Smooth muscle cell (in vitro differentiated cells): ENCODE measurements around the gene PRKG1. TPM values are rescaled to one million over a fixed set of nuclear protein-coding genes. Genes with fewer than 3 reads are reported as not detected.

Experiments used
- DNase-seq: peaks from one replicate; lab custom pipeline; 2025; ENCODE audit not compliant: unreplicated experiment; lab: John Stamatoyannopoulos, UW
- H2AFZ ChIP-seq: fragments of 200-600 bp; sonication (generic); 2 replicates; pipeline ENCODE4 v1.6.0; 2016; ENCODE audit warnings: antibody characterized with exemption, low read depth, mild to moderate bottlenecking
- H3F3A ChIP-seq: fragments of 200-600 bp; sonication (generic); 2 replicates; pipeline ENCODE4 v1.6.0; 2017; ENCODE audit warnings: antibody characterized with exemption, low read depth
- H3K27ac ChIP-seq: fragments of 200-600 bp; sonication (generic); 2 replicates; pipeline ENCODE4 v1.5.1; 2016; ENCODE audit warnings: low read depth, mild to moderate bottlenecking
- H3K27me3 ChIP-seq: fragments of 200-600 bp; sonication (generic); 2 replicates; pipeline ENCODE4 v1.6.1; 2016; ENCODE audit warnings: low read depth, mild to moderate bottlenecking
- H3K36me3 ChIP-seq: fragments of 200-600 bp; sonication (generic); 2 replicates; pipeline ENCODE4 v1.5.1; 2016; ENCODE audit warnings: low read depth
- H3K4me1 ChIP-seq: fragments of 200-600 bp; sonication (generic); 2 replicates; pipeline ENCODE4 v1.5.1; 2016; ENCODE audit warnings: low read depth
- H3K4me2 ChIP-seq: fragments of 200-600 bp; sonication (generic); 2 replicates; pipeline ENCODE4 v1.6.0; 2016; ENCODE audit warnings: mild to moderate bottlenecking
- H3K4me3 ChIP-seq: fragments of 200-600 bp; sonication (generic); 2 replicates; pipeline ENCODE4 v1.5.1; 2016; ENCODE audit warnings: mild to moderate bottlenecking
- H3K79me2 ChIP-seq: fragments of 200-600 bp; sonication (generic); 2 replicates; pipeline ENCODE4 v1.6.0; 2016; ENCODE audit warnings: low read depth, mild to moderate bottlenecking
- H3K9ac ChIP-seq: fragments of 200-600 bp; sonication (generic); 2 replicates; pipeline ENCODE4 v1.6.0; 2016; ENCODE audit warnings: low read depth
- H3K9me3 ChIP-seq: fragments of 200-600 bp; sonication (generic); replicated peaks from 2 replicates; pipeline ENCODE4 v1.5.1; 2016; ENCODE audit warnings: low read depth
- H4K20me1 ChIP-seq: fragments of 200-600 bp; sonication (generic); 2 replicates; pipeline ENCODE4 v1.6.0; 2016; ENCODE audit warnings: low read depth
- WGBS: methylation state at CpG from one replicate; pipeline ENCODE4 v1.1.7; 2016; ENCODE audit warnings: low lambda C conversion rate; 5-methylcytosine and 5-hydroxymethylcytosine counted together
- polyA plus RNA-seq: library from polyadenylated mRNA; unstranded; fragments of >200 nt; fragmentation: Nextera tagmentation; extraction: Ambion mirVana; gene quantifications from 2 replicates; pipeline ENCODE4 v1.2.1, GENCODE V29; 2016
- total RNA-seq: library from RNA; depleted of rRNA; stranded (reverse); fragments of >200 nt; gene quantifications from 2 replicates; pipeline ENCODE4 v1.2.3, GENCODE V29; 2014
- TF ChIP-seq, protein P1 (sequence below): fragments of 200-600 bp; sonication (generic); IDR thresholded peaks from 2 replicates; pipeline ENCODE4 v1.5.1; 2017; ENCODE audit warnings: borderline replicate concordance, mild to moderate bottlenecking, antibody characterized with exemption; ENCODE audit not compliant: insufficient read depth, poor library complexity, severe bottlenecking

The PRKG1 gene
- total and polyA plus RNA-seq, 2 experiments from 2014 or later: 7.2 to 13.4 TPM

DNA sequence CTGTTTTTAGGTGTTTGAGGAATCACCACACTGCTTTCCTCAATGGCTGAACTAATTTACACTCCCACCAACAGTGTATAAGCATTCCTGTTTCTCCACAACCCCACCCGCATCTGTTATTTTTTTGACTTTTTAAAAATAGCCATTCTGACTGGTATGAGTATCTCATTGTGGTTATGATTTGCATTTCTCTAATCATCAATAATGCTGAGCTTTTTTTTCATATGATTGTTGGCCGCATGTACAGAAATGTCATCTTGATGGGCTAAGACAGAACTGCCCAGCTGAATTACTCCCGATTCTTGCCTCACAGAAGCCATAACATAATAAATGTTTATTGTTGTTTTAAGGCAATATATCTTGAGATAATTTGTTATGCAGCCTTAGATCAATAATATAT, 1146.7 kb downstream of the PRKG1 start:
- no peak overlapping the region for H3K9ac ChIP-seq
- H3K4me2 ChIP-seq: no peak overlapping the region
- 98% methylated on average over 3 of the region's 3 CpGs for WGBS
- H3K4me3 ChIP-seq: no peak overlapping the region
- DNase-seq: no peak
- no peaks in the 10 kb centered on the region for H3K79me2 ChIP-seq
- no peak overlapping the region for H3K27ac ChIP-seq
- no peaks in the 10 kb centered on the region for H3K9me3 ChIP-seq
- no peaks in the 10 kb centered on the region for H3K4me1 ChIP-seq
- no peaks in the 10 kb centered on the region for H3K36me3 ChIP-seq
- no peaks in the 10 kb centered on the region for H3K27me3 ChIP-seq
- no peak overlapping the region for H2AFZ ChIP-seq
- peaks cover 4% of the 10 kb centered on the region for H3F3A ChIP-seq
- TF ChIP-seq, protein P1, sequence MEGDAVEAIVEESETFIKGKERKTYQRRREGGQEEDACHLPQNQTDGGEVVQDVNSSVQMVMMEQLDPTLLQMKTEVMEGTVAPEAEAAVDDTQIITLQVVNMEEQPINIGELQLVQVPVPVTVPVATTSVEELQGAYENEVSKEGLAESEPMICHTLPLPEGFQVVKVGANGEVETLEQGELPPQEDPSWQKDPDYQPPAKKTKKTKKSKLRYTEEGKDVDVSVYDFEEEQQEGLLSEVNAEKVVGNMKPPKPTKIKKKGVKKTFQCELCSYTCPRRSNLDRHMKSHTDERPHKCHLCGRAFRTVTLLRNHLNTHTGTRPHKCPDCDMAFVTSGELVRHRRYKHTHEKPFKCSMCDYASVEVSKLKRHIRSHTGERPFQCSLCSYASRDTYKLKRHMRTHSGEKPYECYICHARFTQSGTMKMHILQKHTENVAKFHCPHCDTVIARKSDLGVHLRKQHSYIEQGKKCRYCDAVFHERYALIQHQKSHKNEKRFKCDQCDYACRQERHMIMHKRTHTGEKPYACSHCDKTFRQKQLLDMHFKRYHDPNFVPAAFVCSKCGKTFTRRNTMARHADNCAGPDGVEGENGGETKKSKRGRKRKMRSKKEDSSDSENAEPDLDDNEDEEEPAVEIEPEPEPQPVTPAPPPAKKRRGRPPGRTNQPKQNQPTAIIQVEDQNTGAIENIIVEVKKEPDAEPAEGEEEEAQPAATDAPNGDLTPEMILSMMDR: no peak
- H4K20me1 ChIP-seq: no peaks in the 10 kb centered on the region

DNA sequence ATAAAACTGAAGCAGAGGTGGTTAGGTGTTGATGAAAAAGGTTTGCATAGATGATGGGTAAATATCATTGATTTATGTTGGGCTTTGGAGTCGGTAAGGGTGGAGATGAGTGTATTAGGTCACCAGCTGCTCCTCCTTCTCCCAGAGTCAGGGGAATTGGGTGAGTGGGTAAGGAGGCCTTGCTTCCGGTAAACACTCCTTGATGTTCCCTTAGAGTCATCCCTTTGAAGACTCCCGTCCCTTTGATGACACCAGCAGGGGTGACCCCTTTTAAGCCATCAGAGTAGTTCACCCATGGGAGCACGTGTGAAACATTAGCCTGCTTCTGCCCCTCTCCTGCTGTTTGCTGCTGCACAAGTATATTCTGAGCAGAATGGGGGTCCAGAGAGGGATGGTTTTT, 1147.6 kb downstream of the PRKG1 start:
- TF ChIP-seq, protein P1: no peak
- no peak overlapping the region for H3K9ac ChIP-seq
- WGBS: 90% methylated on average over 4 of the region's 4 CpGs
- no peaks in the 10 kb centered on the region for H3K36me3 ChIP-seq
- no peaks in the 10 kb centered on the region for H3K4me1 ChIP-seq
- H3K9me3 ChIP-seq: no peaks in the 10 kb centered on the region
- H4K20me1 ChIP-seq: no peaks in the 10 kb centered on the region
- H2AFZ ChIP-seq: no peak overlapping the region
- H3K27ac ChIP-seq: no peak overlapping the region
- H3K79me2 ChIP-seq: no peaks in the 10 kb centered on the region
- H3K4me3 ChIP-seq: no peak overlapping the region
- no peak overlapping the region for H3K4me2 ChIP-seq
- no peak for DNase-seq
- no peaks in the 10 kb centered on the region for H3K27me3 ChIP-seq
- peaks cover 2% of the 10 kb centered on the region for H3F3A ChIP-seq

DNA sequence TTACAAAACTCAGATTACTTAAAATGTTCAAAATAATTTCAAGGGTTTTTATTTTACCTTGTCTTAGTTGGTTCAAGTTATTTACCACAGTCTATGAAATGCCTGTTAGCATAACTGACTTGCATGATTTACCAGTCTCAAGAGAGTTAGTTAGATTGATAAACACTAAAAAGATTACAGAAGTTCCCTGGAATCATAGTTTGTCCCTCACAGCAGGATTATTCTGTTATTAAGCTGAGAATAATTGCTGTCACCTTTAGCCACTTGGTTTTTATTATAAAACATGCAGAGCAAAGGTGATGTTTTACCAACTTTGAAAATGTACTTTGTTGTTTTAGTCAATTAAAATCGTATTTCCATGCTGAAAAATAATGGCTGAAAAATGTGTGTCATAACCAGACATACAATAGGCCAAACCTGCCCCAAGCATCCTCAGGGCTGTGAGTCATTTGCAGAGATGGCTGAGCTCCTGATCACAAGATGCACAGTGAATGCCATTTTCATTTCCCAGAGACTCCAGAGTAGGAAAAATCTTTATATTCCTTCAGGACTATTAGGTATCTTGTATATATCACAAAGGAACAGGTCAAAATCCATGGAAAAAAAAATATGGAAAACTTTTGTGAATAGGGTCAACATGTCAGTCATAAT, 1152.0 kb downstream of the PRKG1 start:
- DNase-seq: no peak
- TF ChIP-seq, protein P1: no peak
- Histone ChIP-seq H3K4me1 (no peaks in the 10 kb centered on the region), H3K4me2 (no peak overlapping the region), H3K27ac (no peak overlapping the region), H3F3A (no peaks in the 10 kb centered on the region), H3K4me3 (no peak overlapping the region), H3K27me3 (no peaks in the 10 kb centered on the region), H3K36me3 (no peaks in the 10 kb centered on the region), H2AFZ (no peak overlapping the region), H3K79me2 (no peaks in the 10 kb centered on the region), H3K9me3 (no peaks in the 10 kb centered on the region), H3K9ac (no peak overlapping the region), H4K20me1 (no peaks in the 10 kb centered on the region)
- 64% methylated on average over 1 of the region's 1 CpG for WGBS

DNA sequence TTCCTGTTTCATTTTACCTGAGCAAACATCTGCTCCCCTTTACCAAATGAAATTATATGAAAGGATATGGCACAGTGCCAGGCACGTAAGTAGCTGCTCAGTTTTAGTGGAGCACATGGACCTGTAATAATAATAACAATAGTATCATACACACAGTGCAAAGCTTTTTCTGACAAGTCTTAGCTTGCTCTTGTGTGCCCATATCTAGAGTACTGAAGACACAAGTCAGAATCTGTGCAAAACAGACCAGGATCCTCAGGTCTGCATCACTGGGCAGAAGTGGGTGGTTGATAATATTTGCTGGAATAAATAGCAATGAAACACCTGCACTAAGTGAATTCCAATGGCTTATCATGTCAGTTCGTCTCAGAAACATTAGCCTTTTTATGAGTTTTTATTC, 1154.3 kb downstream of the PRKG1 start:
- TF ChIP-seq, protein P1: no peak
- Histone ChIP-seq H3K4me3 (no peak overlapping the region), H3K27me3 (no peaks in the 10 kb centered on the region), H3K27ac (no peak overlapping the region), H3K9ac (no peak overlapping the region), H3K9me3 (no peaks in the 10 kb centered on the region), H3K4me1 (no peaks in the 10 kb centered on the region), H2AFZ (no peak overlapping the region), H4K20me1 (no peaks in the 10 kb centered on the region), H3K36me3 (no peaks in the 10 kb centered on the region), H3K79me2 (no peaks in the 10 kb centered on the region), H3K4me2 (no peak overlapping the region), H3F3A (no peaks in the 10 kb centered on the region)
- 88% methylated on average over 2 of the region's 2 CpGs for WGBS
- no peak for DNase-seq
